ENCODE measurements around the gene ZSCAN12. TPM values are rescaled to one million over a fixed set of nuclear protein-coding genes. Genes with fewer than 3 reads are reported as not detected.

Gene ZSCAN12
- total and polyA plus RNA-seq, 8 donors = 1.1 to 10.5 (median 3.5) TPM

GRCh38 chr6:28357036-28357435, 42.5 kb downstream of the ZSCAN12 start:
- Histone ChIP-seq H3K36me3 (peaks cover 0 to 29% (median 22%) of the 10 kb centered on the region in 4 donors), H3K4me1 (peaks cover 25 to 52% (median 37%) of the 10 kb centered on the region in 4 donors), H3K27me3 (no peaks in the 10 kb centered on the region), H3K4me3 (no peak overlapping the region), H3K27ac (peak overlapping the region in 3 of 5 donors; percentile 77 to 92 (median 89)), H3K9me3 (no peaks in the 10 kb centered on the region)
- intact Hi-C loops (cut with DNase I; ENCODE audit: low total_unique reads) = no loop called here
- no peak for DNase-seq
- WGBS, 5 donors = 44 to 67% (median 52%) methylated on average over 5 to 6 of the region's 6 CpGs
- TF ChIP-seq POLR2AphosphoS5 (IDR thresholded peaks at IDR 0.05) (peak in 1 of 3 donors; percentile 22), POLR2A (IDR thresholded peaks at IDR 0.05) (no peak), EP300 (IDR thresholded peaks at IDR 0.05) (no peak)

GRCh38 chr6:28356666-28357020, 42.9 kb downstream of the ZSCAN12 start:
- Histone ChIP-seq H3K27me3 (no peaks in the 10 kb centered on the region), H3K9me3 (no peaks in the 10 kb centered on the region), H3K27ac (peak overlapping the region; percentile 11 to 92 (median 87)), H3K36me3 (peaks cover 0 to 25% (median 20%) of the 10 kb centered on the region in 4 donors), H3K4me3 (peak overlapping the region in 1 of 4 donors; percentile 59), H3K4me1 (peaks cover 25 to 56% (median 39%) of the 10 kb centered on the region in 4 donors)
- no peak for TF ChIP-seq CTCF (IDR thresholded peaks at IDR 0.05)
- TF ChIP-seq EP300 (IDR thresholded peaks at IDR 0.05) = no peak
- TF ChIP-seq POLR2AphosphoS5 (IDR thresholded peaks at IDR 0.05) = no peak
- TF ChIP-seq POLR2A (IDR thresholded peaks at IDR 0.05) = no peak
- no peak for DNase-seq
- intact Hi-C loops (cut with DNase I; ENCODE audit: low total_unique reads) = no loop called here
- 62 to 80% (median 72%) methylated on average over 5 to 7 of the region's 7 CpGs for WGBS, 5 donors

GRCh38 chr6:28355743-28356665, 43.5 kb downstream of the ZSCAN12 start:
- no peaks in the 10 kb centered on the region for H3K9me3 ChIP-seq
- intact Hi-C loops (cut with DNase I; ENCODE audit: low total_unique reads) = no loop called here
- no peaks in the 10 kb centered on the region for H3K27me3 ChIP-seq
- TF ChIP-seq POLR2AphosphoS5 (IDR thresholded peaks at IDR 0.05) = peak; percentile 5 to 75 (median 70)
- no peak for TF ChIP-seq EP300 (IDR thresholded peaks at IDR 0.05)
- TF ChIP-seq CTCF (IDR thresholded peaks at IDR 0.05) = peak in 6 of 7 experiments; percentile 18 to 95 (median 92)
- WGBS, 5 donors = 3 to 9% (median 4%) methylated on average over 19 of the region's 19 CpGs
- peaks cover 31 to 62% (median 45%) of the 10 kb centered on the region in 4 donors for H3K4me1 ChIP-seq
- DNase-seq = peak; percentile 81 to 96
- H3K27ac ChIP-seq = peak overlapping the region; percentile 77 to 92 (median 89)
- H3K4me3 ChIP-seq = peak overlapping the region; percentile 49 to 59 (median 54)
- H3K36me3 ChIP-seq = peaks cover 0 to 19% (median 17%) of the 10 kb centered on the region in 4 donors

- intact Hi-C loops (cut with DNase I; ENCODE audit: low total_unique reads) = no loop called here
- DNase-seq = no peak
- WGBS, 5 donors = 70 to 84% (median 72%) methylated on average over 10 of the region's 10 CpGs
- Histone ChIP-seq H3K9me3 (no peaks in the 10 kb centered on the region), H3K27ac (peak overlapping the region; percentile 77 to 92 (median 89)), H3K27me3 (no peaks in the 10 kb centered on the region), H3K4me1 (peaks cover 35 to 71% (median 53%) of the 10 kb centered on the region in 4 donors), H3K4me3 (peak overlapping the region; percentile 49 to 59 (median 54)), H3K36me3 (peaks cover 0 to 8% (median 6%) of the 10 kb centered on the region in 4 donors)
- TF ChIP-seq CTCF (IDR thresholded peaks at IDR 0.05) (no peak), POLR2AphosphoS5 (IDR thresholded peaks at IDR 0.05) (peak in 1 of 3 donors; percentile 39), POLR2A (IDR thresholded peaks at IDR 0.05) (no peak)
These were observed 44.6 kb downstream of the ZSCAN12 start for GRCh38 chr6:28354688-28355554.

Data from stomach (tissue), 9 donors.